Measurements from ENCODE around the gene TP63.

GRCh38 chr3:189710620-189711402 is 79.6 kb downstream of the TP63 start:
- no peak for TF ChIP-seq POLR2A (IDR thresholded peaks at IDR 0.05; ENCODE audit: extremely low read depth, insufficient read length)
- TF ChIP-seq, protein P1, sequence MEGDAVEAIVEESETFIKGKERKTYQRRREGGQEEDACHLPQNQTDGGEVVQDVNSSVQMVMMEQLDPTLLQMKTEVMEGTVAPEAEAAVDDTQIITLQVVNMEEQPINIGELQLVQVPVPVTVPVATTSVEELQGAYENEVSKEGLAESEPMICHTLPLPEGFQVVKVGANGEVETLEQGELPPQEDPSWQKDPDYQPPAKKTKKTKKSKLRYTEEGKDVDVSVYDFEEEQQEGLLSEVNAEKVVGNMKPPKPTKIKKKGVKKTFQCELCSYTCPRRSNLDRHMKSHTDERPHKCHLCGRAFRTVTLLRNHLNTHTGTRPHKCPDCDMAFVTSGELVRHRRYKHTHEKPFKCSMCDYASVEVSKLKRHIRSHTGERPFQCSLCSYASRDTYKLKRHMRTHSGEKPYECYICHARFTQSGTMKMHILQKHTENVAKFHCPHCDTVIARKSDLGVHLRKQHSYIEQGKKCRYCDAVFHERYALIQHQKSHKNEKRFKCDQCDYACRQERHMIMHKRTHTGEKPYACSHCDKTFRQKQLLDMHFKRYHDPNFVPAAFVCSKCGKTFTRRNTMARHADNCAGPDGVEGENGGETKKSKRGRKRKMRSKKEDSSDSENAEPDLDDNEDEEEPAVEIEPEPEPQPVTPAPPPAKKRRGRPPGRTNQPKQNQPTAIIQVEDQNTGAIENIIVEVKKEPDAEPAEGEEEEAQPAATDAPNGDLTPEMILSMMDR (IDR thresholded peaks at IDR 0.05; ENCODE audit: low read depth, low read length) = no peak
- TF ChIP-seq, protein P2, sequence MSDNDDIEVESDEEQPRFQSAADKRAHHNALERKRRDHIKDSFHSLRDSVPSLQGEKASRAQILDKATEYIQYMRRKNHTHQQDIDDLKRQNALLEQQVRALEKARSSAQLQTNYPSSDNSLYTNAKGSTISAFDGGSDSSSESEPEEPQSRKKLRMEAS (IDR thresholded peaks at IDR 0.05; ENCODE audit: low read depth, low read length) = no peak
- no peak for TF ChIP-seq MYC (IDR thresholded peaks at IDR 0.05; ENCODE audit: low read depth, low read length)
